Right ventricle myocardium superior (tissue), 1 donor: ENCODE measurements around the gene RGMA. TPM values are rescaled to one million over a fixed set of nuclear protein-coding genes. Genes with fewer than 3 reads are reported as not detected.
A peak's percentile ranks its signal among the peaks of the same experiment; 100 is the strongest.

Source experiments
- ATAC-seq: fragments of 200-7000 bp; cut with Tn5 transposase; one replicate; pipeline ENCODE4 v1.9.1; 2020; ENCODE audit warnings: mild to moderate bottlenecking; ENCODE audit not compliant: poor library complexity
- DNase-seq: peaks from one replicate; pipeline ENCODE4 v3.0.0-alpha.2; 2020
- intact Hi-C: fragments of 100-400 bp; cut with DNase I; formaldehyde crosslinking; loops from one replicate; pipeline ENCODE4 v1.11.2; 2022
- total RNA-seq: library from RNA; stranded (reverse); fragmentation: NEBNext Ultra II Directional; extraction: Animal tissue kit (Norgen Biotek cat#: 25700); gene quantifications from one replicate; pipeline ENCODE4 v1.2.1, GENCODE V29; 2021
- donor health status: DM: no; HTN: yes; CAD: no; lungs with severe emphysema.

The RGMA gene
- total RNA-seq, 1 donor from 2014 or later = 25.0 TPM

DNA sequence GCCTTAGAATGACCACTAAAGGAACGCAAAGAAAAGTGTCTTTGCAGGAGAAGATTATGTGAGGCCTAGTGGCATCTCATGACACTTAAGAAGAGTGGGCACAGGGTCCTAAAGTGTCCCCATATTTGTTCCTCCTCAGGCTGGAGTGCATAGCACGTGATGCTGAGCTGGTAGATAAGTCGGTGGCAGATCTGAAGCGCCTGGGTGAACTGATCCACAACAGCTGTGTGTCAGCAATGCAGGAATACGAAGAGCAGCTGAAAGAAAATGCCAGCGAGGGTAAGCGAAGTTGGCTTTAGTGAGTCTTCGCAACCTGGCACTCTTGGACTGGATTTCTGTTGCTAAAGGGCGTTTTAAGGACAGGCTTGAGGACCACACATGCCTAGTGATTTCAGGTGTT, 96.3 kb downstream of the RGMA start:
- intact Hi-C loops = loop anchor here (10.0 kb wide), 1 partner anchor 198 kb away; no protein-coding TSS in a partner anchor
- ATAC-seq (peak; percentile 77), DNase-seq (no peak)

DNA sequence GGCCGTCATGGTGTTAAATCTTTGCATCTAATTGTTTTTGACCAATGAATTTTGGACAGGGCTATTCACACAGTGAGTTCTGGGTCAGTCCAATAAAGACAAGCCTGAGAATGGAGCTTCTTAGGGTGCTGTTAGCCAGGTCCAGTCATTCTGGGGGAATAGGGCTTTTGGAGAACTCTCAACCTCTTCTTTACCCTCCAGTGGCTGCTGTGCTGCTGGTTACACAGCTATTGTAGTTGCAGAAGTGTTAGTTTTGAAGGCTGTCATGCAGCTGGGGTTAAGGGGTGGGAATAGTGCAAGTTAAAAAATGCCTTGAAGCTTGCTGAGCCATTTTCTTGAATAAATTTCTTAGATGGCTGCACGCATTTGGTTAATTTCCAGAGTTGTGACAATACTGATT, 99.0 kb downstream of the RGMA start:
- ATAC-seq (no peak), DNase-seq (no peak)
- intact Hi-C loops = loop anchor here (10.0 kb wide), 1 partner anchor 195 kb away; no protein-coding TSS in a partner anchor

DNA sequence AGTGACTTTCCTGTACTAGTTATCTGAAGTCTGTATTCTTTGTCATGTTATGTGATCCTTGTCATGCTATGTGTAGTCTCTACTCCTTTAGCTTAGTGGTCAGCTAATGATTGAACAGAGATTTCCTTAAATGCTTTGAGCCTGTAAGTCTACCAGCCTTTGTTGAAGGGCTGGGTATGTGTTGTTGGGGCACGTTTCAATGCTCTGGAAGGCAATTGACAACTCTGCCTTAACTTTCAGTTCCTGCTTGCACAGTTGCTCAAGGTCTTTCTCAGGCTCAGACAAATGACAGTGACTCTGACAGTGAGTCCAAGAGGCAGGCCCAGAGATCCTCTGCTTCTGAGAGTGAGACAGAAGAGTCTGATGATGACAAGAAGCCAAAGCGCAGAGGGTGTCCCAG, 99.5 kb downstream of the RGMA start:
- DNase-seq (no peak), ATAC-seq (no peak)
- intact Hi-C loops = no loop called here

Other genes starting within 250 kb of the RGMA start
- gene CHD2, start 188.9 kb downstream of the RGMA start, total RNA-seq = 43.5 TPM